Uterus (tissue), 2 donors: ENCODE results near the gene STAB1.

Experiments used
- POLR2A ChIP-seq, 2 donors: fragments of 450-650 bp; IDR thresholded peaks; one replicate each; pipeline ENCODE4 v1.6.1; 2016; ENCODE audit warnings: antibody characterized with exemption in 2 of 2, mild to moderate bottlenecking in 1 of 2, moderate library complexity in 1 of 2
- TF ChIP-seq, protein P1 (sequence below), 4 experiments: fragments of 200-600 bp in 2 of 4; fragments of 450-650 bp in 2 of 4; sonication (generic) in 2 of 4; IDR thresholded peaks; one replicate each; pipeline ENCODE4 v1.5.1; 2016 to 2019; ENCODE audit warnings: antibody characterized with exemption in 4 of 4, mild to moderate bottlenecking in 2 of 4, moderate library complexity in 1 of 4

GRCh38 chr3:52479877-52480575, 15.1 kb upstream of the STAB1 start:
- no peak for TF ChIP-seq POLR2A (IDR thresholded peaks at IDR 0.05)
- TF ChIP-seq, protein P1, sequence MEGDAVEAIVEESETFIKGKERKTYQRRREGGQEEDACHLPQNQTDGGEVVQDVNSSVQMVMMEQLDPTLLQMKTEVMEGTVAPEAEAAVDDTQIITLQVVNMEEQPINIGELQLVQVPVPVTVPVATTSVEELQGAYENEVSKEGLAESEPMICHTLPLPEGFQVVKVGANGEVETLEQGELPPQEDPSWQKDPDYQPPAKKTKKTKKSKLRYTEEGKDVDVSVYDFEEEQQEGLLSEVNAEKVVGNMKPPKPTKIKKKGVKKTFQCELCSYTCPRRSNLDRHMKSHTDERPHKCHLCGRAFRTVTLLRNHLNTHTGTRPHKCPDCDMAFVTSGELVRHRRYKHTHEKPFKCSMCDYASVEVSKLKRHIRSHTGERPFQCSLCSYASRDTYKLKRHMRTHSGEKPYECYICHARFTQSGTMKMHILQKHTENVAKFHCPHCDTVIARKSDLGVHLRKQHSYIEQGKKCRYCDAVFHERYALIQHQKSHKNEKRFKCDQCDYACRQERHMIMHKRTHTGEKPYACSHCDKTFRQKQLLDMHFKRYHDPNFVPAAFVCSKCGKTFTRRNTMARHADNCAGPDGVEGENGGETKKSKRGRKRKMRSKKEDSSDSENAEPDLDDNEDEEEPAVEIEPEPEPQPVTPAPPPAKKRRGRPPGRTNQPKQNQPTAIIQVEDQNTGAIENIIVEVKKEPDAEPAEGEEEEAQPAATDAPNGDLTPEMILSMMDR (IDR thresholded peaks at IDR 0.05), result no peak
